AG04449 (cell line): ENCODE results near the gene SLC15A3.
A peak's percentile ranks its signal among the peaks of the same experiment; 100 is the strongest.

Experiments used
- CTCF ChIA-PET: fragments of 350-600 bp; formaldehyde crosslinking; extraction: SDS; loops from one replicate; lab custom pipeline; 2021; ENCODE audit warnings: antibody characterized with exemption; lab: Yijun Ruan, JAX
- POLR2A ChIA-PET: fragments of 400-600, 350-600 bp; formaldehyde crosslinking; extraction: SDS; loops from one replicate; lab custom pipeline; 2020; ENCODE audit warnings: antibody characterized with exemption, inconsistent platforms; lab: Yijun Ruan, JAX
- DNase-seq: peaks from one replicate; pipeline ENCODE4 v3.0.0-alpha.2; 2010; ENCODE audit warnings: low read depth, low spot score
- H3K4me3 ChIP-seq: 2 replicates; pipeline ENCODE4 v1.5.1; 2011; ENCODE audit warnings: low read depth, mild to moderate bottlenecking, control low read depth, low read length
- CTCF ChIP-seq: IDR thresholded peaks from one replicate; pipeline ENCODE4 v1.5.1; 2011; ENCODE audit warnings: mild to moderate bottlenecking, moderate library complexity, low read length, control low read depth, inconsistent platforms; ENCODE audit not compliant: insufficient read depth; ENCODE audit errors: missing control alignments

SLC15A3 gene

DNA sequence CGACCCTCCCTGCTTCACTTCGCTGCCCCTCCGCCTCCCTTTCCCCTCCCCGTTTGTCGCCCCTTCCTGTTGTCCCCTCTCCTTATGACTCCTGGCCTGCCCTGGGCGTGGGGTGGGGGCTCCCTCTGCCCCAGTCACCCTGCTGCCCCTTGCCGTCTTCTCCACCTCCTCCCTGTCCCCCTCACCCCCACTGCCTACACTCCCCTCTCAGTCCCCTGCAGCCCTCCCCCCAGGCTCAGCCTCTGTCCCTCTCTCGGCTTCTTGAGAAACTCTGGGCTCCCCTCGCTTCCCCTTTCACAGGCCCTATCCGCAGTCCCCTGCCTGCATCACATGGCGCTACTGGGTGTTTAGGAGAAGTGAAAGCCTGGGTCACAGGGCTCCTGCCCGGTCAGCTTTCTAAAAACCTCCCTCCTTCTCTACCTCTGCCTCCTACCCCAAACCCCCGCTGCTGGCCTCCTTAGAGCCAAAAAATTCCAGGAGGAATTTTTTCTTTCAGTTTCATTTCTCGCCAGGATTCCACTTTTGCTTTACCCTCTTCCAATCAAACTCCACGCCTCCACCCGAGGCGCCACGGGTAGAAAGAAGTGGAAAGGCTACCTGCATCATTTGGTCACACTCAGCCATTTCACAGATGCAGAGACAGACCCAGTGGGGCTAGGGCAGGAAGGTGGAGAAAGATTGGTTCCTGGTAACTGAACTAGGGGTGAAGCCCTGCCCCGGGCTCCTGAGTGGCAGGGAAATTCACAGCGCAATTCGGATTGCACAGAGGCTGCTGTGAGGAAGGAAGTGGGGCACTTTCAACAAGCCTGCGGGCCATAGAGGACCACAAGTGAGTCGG, at the start of gene SLC15A3:
TSS of gene SLC15A3 (minus strand) at position 273 of the 838 bp plus-strand sequence. CDS start 625 bp downstream, outside the sequence.
- no peak for DNase-seq
- peak within 1 kb of the TSS; percentile 48 for H3K4me3 ChIP-seq
- CTCF ChIA-PET = no interaction called here
- TF ChIP-seq CTCF = no peak
- POLR2A ChIA-PET = no interaction called here

- DNase-seq = no peak
- POLR2A ChIA-PET = no interaction called here
- CTCF ChIA-PET = no interaction called here
- TF ChIP-seq CTCF = no peak
- H3K4me3 ChIP-seq = no peak overlapping the region
These were observed 48.5 kb upstream of the SLC15A3 start for GRCh38 chr11:61000426-61000825.

- no peak overlapping the region for H3K4me3 ChIP-seq
- DNase-seq = no peak
- no peak for TF ChIP-seq CTCF
- CTCF ChIA-PET = interaction anchor here (0.9 kb wide), 1 partner anchor 13 kb away, joined by 3 read pairs; no protein-coding TSS in a partner anchor
- POLR2A ChIA-PET = no interaction called here
These were observed 44.6 kb upstream of the SLC15A3 start for GRCh38 chr11:60996381-60997138.

DNA sequence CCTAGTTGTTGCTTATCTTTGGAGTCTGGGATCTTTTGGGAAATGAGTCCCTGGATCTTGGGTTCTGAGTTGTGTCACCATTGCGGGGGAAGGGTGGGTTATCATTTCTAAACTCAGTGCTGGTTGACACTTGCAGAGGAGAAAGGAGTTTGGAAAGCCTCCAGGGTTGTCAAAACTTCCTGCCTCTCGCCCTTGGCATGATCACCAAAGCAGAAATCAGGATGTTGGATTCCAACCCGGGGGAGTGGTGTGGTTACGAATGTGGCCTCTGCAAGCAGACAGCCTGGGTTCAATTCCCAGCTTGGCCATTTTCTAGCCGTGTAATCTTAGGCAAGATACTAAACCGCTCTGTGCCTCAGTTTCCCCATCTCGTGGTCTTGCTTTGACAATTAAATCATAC, 43.8 kb upstream of the SLC15A3 start:
- no peak overlapping the region for H3K4me3 ChIP-seq
- CTCF ChIA-PET = no interaction called here
- no peak for TF ChIP-seq CTCF
- POLR2A ChIA-PET = no interaction called here
- DNase-seq = no peak

- TF ChIP-seq CTCF = no peak
- H3K4me3 ChIP-seq = no peak overlapping the region
- ChIA-PET CTCF (no interaction called here), POLR2A (no interaction called here)
- no peak for DNase-seq
These were observed 42.6 kb upstream of the SLC15A3 start for GRCh38 chr11:60994541-60995080.

- H3K4me3 ChIP-seq = no peak overlapping the region
- POLR2A ChIA-PET = no interaction called here
- CTCF ChIA-PET = no interaction called here
- no peak for DNase-seq
- TF ChIP-seq CTCF = no peak
These were observed 41.6 kb upstream of the SLC15A3 start for GRCh38 chr11:60993615-60994014.
